Measurements from ENCODE around the gene KCNIP4. TPM values are rescaled to one million over a fixed set of nuclear protein-coding genes. Genes with fewer than 3 reads are reported as not detected.

Gene KCNIP4
- total and polyA plus RNA-seq, 10 of the 15 experiments (the other 5 are each of a cell fraction or from before 2014, with no cell fraction given): 0.03 to 0.23 (median 0.13) TPM; not detected in 7

GRCh38 chr4:20809812-20810211 is 1138.8 kb downstream of the KCNIP4 start:
- in situ Hi-C loops (cut with MboI): no loop called here
- H3K4me3 ChIP-seq: no peak overlapping the region
- ChIA-PET SMC1A (ENCODE audit: uncharacterized antibody, unreplicated experiment) (no interaction called here), CTCF (no interaction called here), RAD21 (ENCODE audit: unreplicated experiment) (no interaction called here), POLR2A (no interaction called here)
- no peak for FAIRE-seq
- no peaks in the 10 kb centered on the region for H3K27me3 ChIP-seq (replicated peaks in 1 of 2; ENCODE audit: control insufficient read depth in 2 of 2, insufficient read depth in 2 of 2, low read length in 1 of 2)
- BruUV-seq (replicated peaks): no TSS peak
- no peaks in the 10 kb centered on the region for H4K20me1 ChIP-seq (ENCODE audit: control insufficient read depth, insufficient read depth)
- no peaks in the 10 kb centered on the region for H3K4me1 ChIP-seq (ENCODE audit: control insufficient read depth, insufficient read depth, low read length)
- WGBS (ENCODE audit: insufficient coverage, insufficient replicate concordance, low lambda C conversion rate, missing lambda C conversion rate): 1% methylated on average over 4 of the region's 4 CpGs
- H3K4me2 ChIP-seq (ENCODE audit: control insufficient read depth, insufficient read depth): no peak overlapping the region
- no peaks in the 10 kb centered on the region for H3K79me2 ChIP-seq (ENCODE audit: control insufficient read depth, insufficient read depth, low read length)
- no peaks in the 10 kb centered on the region for H3K36me3 ChIP-seq (ENCODE audit: control insufficient read depth in 2 of 2, insufficient read depth in 2 of 2, low read length in 1 of 2)
- no peak for ATAC-seq
- no peak overlapping the region for H2AFZ ChIP-seq (ENCODE audit: control insufficient read depth, low read depth, low read length)
- intact Hi-C loops (cut with micrococcal nuclease; ENCODE audit: unreplicated experiment): no loop called here
- no peak overlapping the region for H3K27ac ChIP-seq (ENCODE audit: control insufficient read depth, insufficient read depth)
- no peak for DNase-seq (ENCODE audit: low read depth, low spot score)
- TF ChIP-seq E4F1 (IDR thresholded peaks at IDR 0.05; ENCODE audit: borderline replicate concordance, partially characterized antibody) (no peak), NKRF (conservative IDR thresholded peaks at IDR 0.05) (no peak), E2F8 (IDR thresholded peaks at IDR 0.05; ENCODE audit: low read depth, partially characterized antibody) (no peak), CEBPB (IDR thresholded peaks at IDR 0.05; ENCODE audit: borderline replicate concordance in 1 of 2, low read depth in 2 of 2, low read length in 2 of 2) (no peak), ZBED1 (IDR thresholded peaks at IDR 0.05; ENCODE audit: borderline replicate concordance) (no peak), POLR2AphosphoS2 (IDR thresholded peaks at IDR 0.05; ENCODE audit: low read depth, low read length) (no peak), SMARCA5 (IDR thresholded peaks at IDR 0.05) (no peak), IKZF2 (IDR thresholded peaks at IDR 0.05) (no peak), KDM1A (IDR thresholded peaks at IDR 0.05; ENCODE audit: borderline replicate concordance) (no peak), ZNF207 (IDR thresholded peaks at IDR 0.05; ENCODE audit: borderline replicate concordance) (no peak)
- no peaks in the 10 kb centered on the region for H3K9me3 ChIP-seq (replicated peaks; ENCODE audit: control insufficient read depth, insufficient read depth, low read length)
- H3K9ac ChIP-seq (ENCODE audit: control insufficient read depth, insufficient read depth, low read length): no peak overlapping the region

All from GM12878 (cell line).